Measurements from ENCODE around the gene C17orf107.

Gene C17orf107

DNA sequence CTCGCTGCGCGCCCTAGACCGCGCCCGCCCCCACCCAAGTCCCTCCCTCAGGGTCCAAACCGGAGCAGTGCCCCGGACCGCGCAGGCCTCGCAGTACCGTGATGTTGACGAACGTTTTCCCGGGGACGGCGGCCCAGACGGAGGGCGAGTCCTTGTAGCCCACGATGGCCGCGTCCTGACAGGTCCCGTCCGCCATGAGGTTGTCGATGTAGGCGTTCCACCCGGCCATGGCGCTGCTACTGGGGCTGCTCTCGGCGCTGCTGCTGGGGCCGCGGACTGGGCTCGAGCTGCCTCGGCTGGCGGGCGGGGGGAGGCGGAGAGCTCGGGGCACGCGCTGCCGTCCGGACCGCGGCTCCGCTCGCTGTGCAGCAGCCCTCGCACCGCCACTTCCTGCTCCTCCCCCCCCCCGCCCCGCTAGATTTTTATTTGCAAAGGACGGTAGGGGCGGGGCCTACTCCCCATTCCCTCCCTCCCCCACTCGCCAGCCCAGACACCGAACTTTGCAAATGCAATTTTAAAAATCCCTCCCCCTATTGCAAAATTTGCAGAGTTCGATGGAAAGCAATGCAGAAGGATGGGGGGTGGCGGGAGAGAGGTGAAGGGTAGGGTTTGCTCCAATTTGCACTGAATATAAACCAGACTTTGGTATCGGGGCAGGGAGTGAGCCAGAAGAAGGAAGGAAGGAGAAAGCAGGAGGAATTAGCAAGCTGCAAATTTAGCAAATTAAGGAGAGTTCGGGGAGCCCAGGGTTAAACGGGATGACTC is 49.0 kb downstream of the C17orf107 start, which contains the start of gene PFN1:
TSS of gene PFN1 (minus strand) at position 365 of the 765 bp plus-strand sequence. CDS start at position 229, 136 bp downstream.
- peak; percentile 83 to 85 for DNase-seq (ENCODE audit: low read depth in 1 of 2, low spot score in 1 of 2)

DNA sequence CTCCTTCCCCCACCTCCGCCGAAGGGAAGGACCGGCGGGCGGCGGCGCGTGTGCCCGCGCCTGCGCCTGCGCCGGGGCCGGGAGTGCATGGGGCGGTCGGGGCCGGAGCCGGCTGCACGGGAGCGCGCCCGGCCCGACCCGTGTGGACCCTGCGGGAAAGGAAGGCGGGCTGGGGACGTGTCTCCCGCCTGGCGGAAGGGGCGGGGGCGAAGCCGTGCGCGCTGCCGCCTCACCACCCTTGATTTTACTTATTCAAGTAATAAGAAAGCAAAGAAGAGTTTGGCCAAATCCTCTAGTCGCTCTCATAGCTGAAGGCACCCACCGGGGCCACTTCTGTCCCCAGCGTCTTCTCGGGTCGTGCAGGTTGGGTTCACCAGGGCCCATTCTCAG is 49.6 kb downstream of the C17orf107 start:
- DNase-seq (ENCODE audit: low read depth in 1 of 2, low spot score in 1 of 2): peak; percentile 47 to 59

DNA sequence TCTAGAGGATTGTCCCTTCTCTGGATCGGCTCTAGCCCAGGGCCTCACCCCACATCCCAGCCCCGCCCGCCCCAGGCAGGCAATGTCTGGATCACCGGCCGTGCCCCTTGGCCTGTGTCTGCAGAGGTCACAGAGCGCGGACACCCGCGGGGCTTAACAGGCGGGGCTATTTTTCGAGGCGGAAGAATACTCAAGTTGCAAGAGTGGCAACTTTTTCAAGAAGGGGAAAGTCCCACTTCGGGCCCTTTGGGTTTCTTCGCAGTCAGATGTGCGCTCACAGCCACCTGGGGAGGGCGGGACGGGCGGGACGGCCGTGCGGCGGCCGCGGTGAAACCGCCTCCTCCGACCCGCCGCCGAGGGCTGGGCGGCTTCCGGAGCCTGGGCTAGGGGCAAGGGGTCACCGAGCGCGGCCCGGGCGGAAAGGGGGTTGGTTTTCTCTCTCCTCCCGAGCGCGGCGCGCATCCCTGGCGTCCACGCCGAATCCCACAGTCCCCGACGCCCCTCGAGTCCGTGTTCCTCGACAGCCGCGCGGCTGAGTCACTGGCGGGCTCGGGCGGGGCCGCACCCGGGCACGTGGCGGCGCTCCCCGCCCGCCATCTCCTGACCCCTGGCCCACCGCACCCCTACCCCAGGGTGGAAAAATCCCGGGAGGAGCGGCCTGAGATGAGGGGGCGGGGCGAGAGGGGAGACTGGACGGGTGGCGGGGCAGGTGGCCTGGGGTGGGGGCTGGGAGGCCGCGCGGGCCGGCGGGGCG is 50.2 kb downstream of the C17orf107 start:
- peak; percentile 57 to 61 for DNase-seq (ENCODE audit: low read depth in 1 of 2, low spot score in 1 of 2)

DNA sequence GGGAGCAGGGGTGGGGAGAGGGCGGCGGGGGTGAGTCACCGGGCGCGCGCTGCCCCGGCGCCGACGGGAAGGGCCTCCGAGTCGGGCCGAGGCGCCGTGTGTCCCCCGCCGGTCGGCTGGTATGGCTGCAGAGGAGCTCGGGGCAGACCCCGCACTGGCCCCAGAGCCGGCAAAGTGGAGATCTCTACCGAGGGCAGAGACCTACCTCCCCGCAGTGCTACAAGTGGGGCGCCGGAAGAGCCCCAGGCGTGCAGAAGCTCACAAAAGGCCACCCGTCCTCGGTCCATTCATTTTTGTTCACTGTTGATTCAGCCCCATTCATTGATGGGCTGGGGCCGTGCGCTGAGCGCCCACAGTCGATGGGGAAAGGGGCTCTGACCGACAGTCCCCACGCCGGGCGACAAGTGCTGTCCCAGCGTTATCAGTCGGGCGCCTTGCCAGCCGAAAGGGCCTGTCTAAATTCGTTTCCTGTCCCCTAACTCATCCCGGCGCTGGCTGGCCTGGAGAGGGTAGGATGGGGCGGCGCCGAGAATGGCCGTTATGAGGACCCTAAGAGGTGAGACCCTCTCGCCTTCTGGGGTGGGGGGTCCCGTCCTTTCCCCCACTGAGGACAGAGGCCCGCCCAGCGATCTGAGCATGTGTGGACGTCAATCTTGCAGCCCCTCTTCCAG is 50.9 kb downstream of the C17orf107 start:
- DNase-seq (ENCODE audit: low read depth in 1 of 2, low spot score in 1 of 2): peak in 1 of 2 donors; percentile 58

DNA sequence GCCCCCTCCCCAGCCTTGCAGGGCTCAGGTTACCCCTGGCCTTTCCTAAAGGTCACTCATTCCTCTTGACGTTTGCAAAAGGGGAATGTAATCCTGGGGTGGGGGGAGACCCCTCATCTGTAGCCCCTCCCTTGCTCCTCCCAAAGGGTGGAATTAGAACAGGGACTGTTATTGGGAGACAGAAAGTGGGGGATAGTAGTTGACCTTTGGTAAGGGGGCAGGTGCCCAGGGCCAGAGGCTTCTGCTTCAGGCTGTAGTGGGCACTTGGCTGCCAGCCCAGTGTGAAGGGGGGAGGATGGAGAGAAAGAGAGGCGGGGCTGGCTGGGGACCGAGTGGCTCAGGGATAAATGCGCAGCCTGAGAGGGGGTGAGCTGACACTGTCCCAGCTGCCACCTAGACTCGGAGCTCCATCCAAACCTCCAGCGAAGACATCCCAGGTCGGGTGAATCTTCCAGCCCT is 51.4 kb downstream of the C17orf107 start, which contains the start of gene ENO3:
TSS of gene ENO3 (plus strand) at position 374 of the 459 bp plus-strand sequence. CDS start 711 bp downstream, outside the sequence.
- DNase-seq (ENCODE audit: low read depth in 1 of 2, low spot score in 1 of 2): no peak

DNA sequence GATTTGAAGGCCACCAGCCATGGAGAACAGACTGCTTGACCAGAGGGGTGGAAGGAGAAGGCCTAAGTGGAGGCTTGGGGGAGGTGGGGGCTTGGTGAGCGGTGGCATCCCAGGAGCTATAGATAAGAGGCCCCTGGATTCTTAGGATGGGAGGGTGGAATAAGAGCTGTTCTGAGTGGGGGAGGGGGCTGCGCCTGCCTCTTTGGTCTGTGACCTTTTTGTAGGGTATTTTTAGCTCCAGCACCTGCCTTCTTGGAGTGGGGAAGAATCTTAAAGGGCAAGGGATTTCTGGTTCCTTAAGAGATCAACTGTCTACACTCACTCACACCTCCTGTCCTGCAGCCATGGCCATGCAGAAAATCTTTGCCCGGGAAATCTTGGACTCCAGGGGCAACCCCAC is 52.1 kb downstream of the C17orf107 start:
- no peak for DNase-seq (ENCODE audit: low read depth in 1 of 2, low spot score in 1 of 2)
